ENCODE measurements around the gene ARID2. TPM values are rescaled to one million over a fixed set of nuclear protein-coding genes. Genes with fewer than 3 reads are reported as not detected.

ARID2 gene
- total RNA-seq, 1 donor: 25.0 TPM

- no peak overlapping the region for H3K4me3 ChIP-seq (ENCODE audit: low read depth, low read length)
- TF ChIP-seq CTCF (IDR thresholded peaks at IDR 0.05; ENCODE audit: insufficient read depth, low read depth, low read length): no peak
- DNase-seq (ENCODE audit: low read depth): no peak
Observed at GRCh38 chr12:45907955-45908354, 178.4 kb downstream of the ARID2 start.

GRCh38 chr12:45909041-45909713 lies 179.7 kb downstream of the ARID2 start:
- TF ChIP-seq CTCF (IDR thresholded peaks at IDR 0.05; ENCODE audit: insufficient read depth, low read depth, low read length): no peak
- DNase-seq (ENCODE audit: low read depth): peak; percentile 27
- H3K4me3 ChIP-seq (ENCODE audit: low read depth, low read length): no peak overlapping the region

- no peak for TF ChIP-seq CTCF (IDR thresholded peaks at IDR 0.05; ENCODE audit: insufficient read depth, low read depth, low read length)
- no peak for DNase-seq (ENCODE audit: low read depth)
Observed at GRCh38 chr12:45912774-45913173, 183.3 kb downstream of the ARID2 start.

GRCh38 chr12:45913631-45914030 lies 184.1 kb downstream of the ARID2 start:
- no peak for TF ChIP-seq CTCF (IDR thresholded peaks at IDR 0.05; ENCODE audit: insufficient read depth, low read depth, low read length)
- H3K4me3 ChIP-seq (ENCODE audit: low read depth, low read length): no peak overlapping the region
- DNase-seq (ENCODE audit: low read depth): no peak

More at GRCh38 chr12:45912774-45913173, 183.3 kb downstream of the ARID2 start:
- H3K4me3 ChIP-seq (ENCODE audit: low read depth, low read length): no peak overlapping the region

GRCh38 chr12:45914090-45914489 lies 184.6 kb downstream of the ARID2 start:
- no peak for TF ChIP-seq CTCF (IDR thresholded peaks at IDR 0.05; ENCODE audit: insufficient read depth, low read depth, low read length)
- no peak overlapping the region for H3K4me3 ChIP-seq (ENCODE audit: low read depth, low read length)

GRCh38 chr12:45915405-45915804 lies 185.9 kb downstream of the ARID2 start:
- TF ChIP-seq CTCF (IDR thresholded peaks at IDR 0.05; ENCODE audit: insufficient read depth, low read depth, low read length): no peak
- DNase-seq (ENCODE audit: low read depth): no peak
- no peak overlapping the region for H3K4me3 ChIP-seq (ENCODE audit: low read depth, low read length)

More at GRCh38 chr12:45914090-45914489, 184.6 kb downstream of the ARID2 start:
- DNase-seq (ENCODE audit: low read depth): peak; percentile 58

GRCh38 chr12:45918818-45919217 lies 189.3 kb downstream of the ARID2 start:
- no peak for TF ChIP-seq CTCF (IDR thresholded peaks at IDR 0.05; ENCODE audit: insufficient read depth, low read depth, low read length)
- H3K4me3 ChIP-seq (ENCODE audit: low read depth, low read length): no peak overlapping the region
- no peak for DNase-seq (ENCODE audit: low read depth)

All from fibroblast of villous mesenchyme (primary cell).